Endothelial cell of umbilical vein (primary cell): ENCODE data around the gene SYNE1. TPM values are rescaled to one million over a fixed set of nuclear protein-coding genes. Genes with fewer than 3 reads are reported as not detected.

Experiments
- BruUV-seq: library from RNA; stranded (reverse); fragments of 400-500 nt; replicated peaks from 2 replicates; lab custom pipeline; 2021; lab: Mats Ljungman, UMichigan
- CTCF ChIA-PET: fragments of 300-600, 350-600 bp; sonication (Branson Sonifier 250); formaldehyde crosslinking; loops from one replicate; lab custom pipeline; 2021; ENCODE audit warnings: antibody characterized with exemption, inconsistent platforms; lab: Charles Lee
- POLR2A ChIA-PET: fragments of 300-600, 350-600 bp; sonication (Branson Sonifier 250); formaldehyde crosslinking; loops from one replicate; lab custom pipeline; 2021; ENCODE audit warnings: antibody characterized with exemption, inconsistent platforms; lab: Charles Lee
- DNase-seq: peaks from one replicate; pipeline ENCODE4 v3.0.0-alpha.2; 2011; ENCODE audit warnings: low read depth, low spot score
- FAIRE-seq: peaks from 2 replicates; lab custom pipeline; 2011; peaks lifted over from hg19 to GRCh38; lab: Jason Lieb, UNC
- H2AFZ ChIP-seq: 2 replicates; pipeline ENCODE4 v1.6.0; 2012; ENCODE audit warnings: low read depth, low read length, control low read depth, inconsistent platforms
- H3K27ac ChIP-seq: 2 replicates; pipeline ENCODE4 v1.5.1; 2011; ENCODE audit warnings: low read depth, mild to moderate bottlenecking, control low read depth, low read length, moderate library complexity; ENCODE audit not compliant: insufficient read depth
- H3K27me3 ChIP-seq, 2 experiments: 2 replicates each; pipeline versions ENCODE4 v1.6.0 to v1.6.1; 2011; ENCODE audit warnings: low read length in 2 of 2, mixed read lengths in 1 of 2; ENCODE audit not compliant: control insufficient read depth in 2 of 2, insufficient read depth in 2 of 2
- H3K36me3 ChIP-seq, 2 experiments: 2 replicates in 1 of 2; 3 replicates in 1 of 2; pipeline ENCODE4 v1.5.1; 2011; ENCODE audit warnings: low read length in 2 of 2, mild to moderate bottlenecking in 1 of 2, moderate library complexity in 1 of 2; ENCODE audit not compliant: control insufficient read depth in 2 of 2, insufficient read depth in 2 of 2; ENCODE audit errors: extremely low read depth in 1 of 2
- H3K4me1 ChIP-seq: 3 replicates; pipeline ENCODE4 v1.5.1; 2011; ENCODE audit warnings: mild to moderate bottlenecking, low read length; ENCODE audit not compliant: control insufficient read depth, insufficient read depth; ENCODE audit errors: extremely low read depth
- H3K4me2 ChIP-seq: 2 replicates; pipeline ENCODE4 v1.6.1; 2011; ENCODE audit warnings: low read length, control low read depth, mixed read lengths; ENCODE audit not compliant: insufficient read depth
- H3K4me3 ChIP-seq, 3 experiments: fragments of 200-600 bp in 1 of 3; sonication (generic), shearing (Covaris generic) in 1 of 3; replicated peaks in 1 of 3; 2 replicates each; pipeline ENCODE4 v1.5.1; 2011 to 2016; ENCODE audit warnings: control low read depth in 3 of 3, low read length in 3 of 3, mild to moderate bottlenecking in 2 of 3, inconsistent platforms in 1 of 3, low read depth in 1 of 3, moderate library complexity in 1 of 3; ENCODE audit not compliant: insufficient read depth in 1 of 3
- H3K79me2 ChIP-seq: 2 replicates; pipeline ENCODE4 v1.6.0; 2012; ENCODE audit warnings: low read length, inconsistent platforms; ENCODE audit not compliant: control insufficient read depth, insufficient read depth
- H3K9ac ChIP-seq: replicated peaks from 2 replicates; pipeline ENCODE3; 2011; ENCODE audit warnings: low read length, control low read depth; ENCODE audit not compliant: insufficient read depth; ENCODE audit errors: extremely low read depth
- H3K9me1 ChIP-seq: replicated peaks from 3 replicates; pipeline ENCODE4 v1.6.0; 2011; ENCODE audit warnings: mild to moderate bottlenecking, low read length; ENCODE audit not compliant: control insufficient read depth, insufficient read depth; ENCODE audit errors: extremely low read depth
- H3K9me3 ChIP-seq: replicated peaks from 2 replicates; pipeline ENCODE4 v1.5.1; 2012; ENCODE audit warnings: low read length, inconsistent platforms; ENCODE audit not compliant: control insufficient read depth, insufficient read depth
- H4K20me1 ChIP-seq: replicated peaks from 2 replicates; pipeline ENCODE3; 2011; ENCODE audit warnings: mild to moderate bottlenecking, low read length; ENCODE audit not compliant: control insufficient read depth, insufficient read depth; ENCODE audit errors: extremely low read depth
- EZH2 ChIP-seq: IDR thresholded peaks from 2 replicates; pipeline ENCODE4 v1.6.1; 2012; ENCODE audit warnings: borderline replicate concordance, low read depth, mild to moderate bottlenecking, moderate library complexity, low read length, inconsistent platforms; ENCODE audit not compliant: severe bottlenecking
- FOS ChIP-seq: IDR thresholded peaks from 2 replicates; pipeline ENCODE4 v1.6.1; 2011; ENCODE audit warnings: mild to moderate bottlenecking, low read length, moderate library complexity, borderline replicate concordance; ENCODE audit not compliant: insufficient read depth
- GATA2 ChIP-seq: IDR thresholded peaks from 2 replicates; pipeline ENCODE4 v1.7.0; 2011; ENCODE audit warnings: low read depth, mild to moderate bottlenecking, moderate library complexity, mixed read lengths, low read length; ENCODE audit not compliant: insufficient read length, insufficient read depth
- JUN ChIP-seq: IDR thresholded peaks from 2 replicates; pipeline ENCODE4 v1.6.1; 2011; ENCODE audit warnings: borderline replicate concordance, low read depth; ENCODE audit not compliant: insufficient read length, insufficient read depth
- MAX ChIP-seq: IDR thresholded peaks from 2 replicates; pipeline ENCODE4 v1.6.1; 2011; ENCODE audit not compliant: insufficient read depth, insufficient read length
- MYC ChIP-seq: IDR thresholded peaks from one replicate; pipeline ENCODE4 v1.6.1; 2011; ENCODE audit warnings: mild to moderate bottlenecking, low read depth, low read length
- POLR2A ChIP-seq: IDR thresholded peaks from 2 replicates; pipeline ENCODE4 v1.6.1; 2012; ENCODE audit warnings: low read depth, mild to moderate bottlenecking, control low read depth, low read length
- POLR2AphosphoS5 ChIP-seq: IDR thresholded peaks from 2 replicates; pipeline ENCODE4 v1.6.1; 2012; ENCODE audit warnings: low read depth, mild to moderate bottlenecking, control low read depth, low read length, moderate library complexity; ENCODE audit not compliant: insufficient read depth
- dilution Hi-C: fragments of 300-500 bp; cut with MboI; formaldehyde crosslinking; loops from one replicate; pipeline ENCODE4 v1.15.0; 2019; ENCODE audit warnings: low sequenced_read_pairs; ENCODE audit not compliant: extremely low pct_ligation_motif_present
- intact Hi-C: fragments of 100-400 bp; cut with micrococcal nuclease; formaldehyde crosslinking; loops from one replicate; pipeline ENCODE4 v1.10.0; 2022
- polyA plus RNA-seq, 4 experiments: library from polyadenylated mRNA; depleted of rRNA in 3 of 4; stranded (reverse) in 3 of 4; unstranded in 1 of 4; fragments of >200 nt; gene quantifications; 2 replicates each; pipeline versions ENCODE4 v1.2.1 to v1.2.3, GENCODE V29; 2011 to 2012; ENCODE audit warnings: missing spikeins in 1 of 4
- total RNA-seq: library from RNA; stranded (reverse); gene quantifications from 2 replicates; pipeline ENCODE4 v1.2.3, GENCODE V29; 2021
- TF ChIP-seq, protein P1 (sequence below), 2 donors: IDR thresholded peaks; 1 replicate in 1 of 2; 2 replicates in 1 of 2; pipeline ENCODE4 v1.5.1; 2011; ENCODE audit warnings: low read length in 2 of 2, mild to moderate bottlenecking in 2 of 2, moderate library complexity in 2 of 2, control low read depth in 1 of 2, inconsistent platforms in 1 of 2, low read depth in 1 of 2; ENCODE audit not compliant: insufficient read depth in 1 of 2; ENCODE audit errors: extremely low read depth in 1 of 2

The SYNE1 gene
- total and polyA plus RNA-seq, 2 donors (not counting 3 experiments of a cell fraction or from before 2014, with no cell fraction given), result 26.5 to 52.3 TPM

DNA sequence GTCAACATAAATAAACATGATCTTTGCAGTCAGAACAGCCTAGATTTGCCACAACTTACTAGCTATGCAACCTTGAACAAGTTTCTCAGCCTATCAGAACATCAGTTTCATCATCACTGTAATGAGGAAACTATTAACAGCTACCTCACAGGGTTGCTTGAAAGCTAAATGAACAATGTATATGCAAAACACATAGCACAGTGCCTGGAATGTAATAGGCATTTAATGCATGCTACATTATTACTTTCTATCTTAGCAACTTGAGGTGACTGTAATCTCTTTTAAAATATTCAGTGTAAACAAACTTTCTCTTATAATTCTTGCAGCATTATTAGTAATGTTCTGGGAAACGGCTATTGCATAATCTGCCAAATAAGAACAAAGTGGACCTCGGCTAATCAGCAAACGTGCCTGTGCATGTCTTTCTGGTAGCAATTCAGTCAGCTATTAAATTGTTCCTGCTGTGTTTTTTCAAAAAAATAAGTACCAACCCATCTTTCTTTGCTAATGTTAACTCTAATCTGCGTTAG is 61.5 kb downstream of the SYNE1 start:
- Histone ChIP-seq H3K9me1 (no peaks in the 10 kb centered on the region), H4K20me1 (no peaks in the 10 kb centered on the region), H3K9me3 (no peaks in the 10 kb centered on the region), H3K27me3 (peaks cover 0 to 7% of the 10 kb centered on the region in 2 experiments), H3K27ac (no peak overlapping the region), H3K4me1 (peaks cover 19% of the 10 kb centered on the region), H2AFZ (no peak overlapping the region), H3K9ac (no peak overlapping the region), H3K4me3 (no peak overlapping the region), H3K4me2 (no peak overlapping the region), H3K79me2 (no peaks in the 10 kb centered on the region), H3K36me3 (no peaks in the 10 kb centered on the region)
- TF ChIP-seq EZH2, result no peak
- no peak for TF ChIP-seq GATA2
- no peak for TF ChIP-seq MAX
- no peak for TF ChIP-seq JUN
- TF ChIP-seq FOS, result no peak
- no peak for TF ChIP-seq POLR2A
- TF ChIP-seq, protein P1, sequence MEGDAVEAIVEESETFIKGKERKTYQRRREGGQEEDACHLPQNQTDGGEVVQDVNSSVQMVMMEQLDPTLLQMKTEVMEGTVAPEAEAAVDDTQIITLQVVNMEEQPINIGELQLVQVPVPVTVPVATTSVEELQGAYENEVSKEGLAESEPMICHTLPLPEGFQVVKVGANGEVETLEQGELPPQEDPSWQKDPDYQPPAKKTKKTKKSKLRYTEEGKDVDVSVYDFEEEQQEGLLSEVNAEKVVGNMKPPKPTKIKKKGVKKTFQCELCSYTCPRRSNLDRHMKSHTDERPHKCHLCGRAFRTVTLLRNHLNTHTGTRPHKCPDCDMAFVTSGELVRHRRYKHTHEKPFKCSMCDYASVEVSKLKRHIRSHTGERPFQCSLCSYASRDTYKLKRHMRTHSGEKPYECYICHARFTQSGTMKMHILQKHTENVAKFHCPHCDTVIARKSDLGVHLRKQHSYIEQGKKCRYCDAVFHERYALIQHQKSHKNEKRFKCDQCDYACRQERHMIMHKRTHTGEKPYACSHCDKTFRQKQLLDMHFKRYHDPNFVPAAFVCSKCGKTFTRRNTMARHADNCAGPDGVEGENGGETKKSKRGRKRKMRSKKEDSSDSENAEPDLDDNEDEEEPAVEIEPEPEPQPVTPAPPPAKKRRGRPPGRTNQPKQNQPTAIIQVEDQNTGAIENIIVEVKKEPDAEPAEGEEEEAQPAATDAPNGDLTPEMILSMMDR (IDR thresholded peaks at IDR 0.05; ENCODE audit: extremely low read depth in 1 of 2, insufficient read depth in 1 of 2, low read depth in 1 of 2, low read length in 2 of 2), result no peak
- TF ChIP-seq MYC, result no peak
- no peak for TF ChIP-seq POLR2AphosphoS5
- dilution Hi-C loops (no loop called here), intact Hi-C loops (no loop called here)
- BruUV-seq, result no TSS peak
- ChIA-PET CTCF (interaction anchor here (0.9 to 1.9 kb wide), 4 partner anchors 20 to 96 kb away, joined by 3 to 6 read pairs (median 4); no protein-coding TSS in a partner anchor), POLR2A (no interaction called here)
- FAIRE-seq (no peak), DNase-seq (no peak)
